Frontal cortex (tissue), 4 donors: ENCODE measurements around the gene TMED5. TPM values are rescaled to one million over a fixed set of nuclear protein-coding genes. Genes with fewer than 3 reads are reported as not detected.

Experiments
- DNase-seq, 2 donors: peaks; one replicate each; pipeline ENCODE4 v3.0.0; 2012; ENCODE audit warnings: low spot score in 2 of 2
- FAIRE-seq: peaks from 2 replicates; lab custom pipeline; 2012; peaks lifted over from hg19 to GRCh38; lab: Jason Lieb, UNC
- small RNA-seq: library from RNA; depleted of rRNA; stranded (forward); fragments of <200 nt; gene quantifications from one replicate; pipeline ENCODE3, GENCODE V24; 2014
- total RNA-seq: library from RNA; depleted of rRNA; stranded (reverse); fragments of >200 nt; gene quantifications from one replicate; pipeline ENCODE4 v1.2.3, GENCODE V29; 2014
- donor health status: control.
- donor health status: control.
- donor health status: control.

Gene TMED5
- total RNA-seq, 1 donor from 2014 or later: 32.2 TPM

GRCh38 chr1:93129507-93130099, 50.6 kb downstream of the TMED5 start:
- DNase-seq: no peak
- no peak for FAIRE-seq

GRCh38 chr1:93124556-93125355, 55.5 kb downstream of the TMED5 start:
- DNase-seq (no peak), FAIRE-seq (no peak)

GRCh38 chr1:93123201-93123783, 56.9 kb downstream of the TMED5 start:
- no peak for DNase-seq
- no peak for FAIRE-seq

GRCh38 chr1:93120614-93121013, 59.6 kb downstream of the TMED5 start:
- FAIRE-seq: no peak
- DNase-seq: no peak

GRCh38 chr1:93114391-93114790, 65.8 kb downstream of the TMED5 start:
- no peak for FAIRE-seq
- DNase-seq: no peak

GRCh38 chr1:93113127-93113526, 67.1 kb downstream of the TMED5 start:
- FAIRE-seq: no peak

GRCh38 chr1:93111561-93111960, 68.7 kb downstream of the TMED5 start:
- FAIRE-seq: no peak
- no peak for DNase-seq

More at GRCh38 chr1:93113127-93113526, 67.1 kb downstream of the TMED5 start:
- no peak for DNase-seq

GRCh38 chr1:93111065-93111464, 69.1 kb downstream of the TMED5 start:
- FAIRE-seq (no peak), DNase-seq (no peak)

- DNase-seq: no peak
- no peak for FAIRE-seq
These were observed 70.6 kb downstream of the TMED5 start for GRCh38 chr1:93109578-93109977.

- no peak for FAIRE-seq
- no peak for DNase-seq
These were observed 71.9 kb downstream of the TMED5 start for GRCh38 chr1:93108335-93108734.

- no peak for FAIRE-seq
- no peak for DNase-seq
These were observed 72.8 kb downstream of the TMED5 start for GRCh38 chr1:93107395-93107794.

GRCh38 chr1:93106226-93106625, 74.0 kb downstream of the TMED5 start:
- FAIRE-seq (no peak), DNase-seq (no peak)

GRCh38 chr1:93102142-93102541, 78.1 kb downstream of the TMED5 start:
- FAIRE-seq: no peak

More at GRCh38 chr1:93102142-93102541, 78.1 kb downstream of the TMED5 start:
- no peak for DNase-seq

Small RNAs within 50 kb of the gene (small RNA-seq; reads per million reads assigned to genes)
- not detected for gene AC126124.1

Other genes starting within 250 kb of the TMED5 start
- 24.5 TPM for gene DIPK1A, start 219.0 kb downstream of the TMED5 start, total RNA-seq
- 64.4 TPM for gene MTF2, start 101.1 kb downstream of the TMED5 start, total RNA-seq
- gene CCDC18, start 311 bp upstream of the TMED5 start, total RNA-seq: 12.2 TPM
- gene DR1, start 165.5 kb upstream of the TMED5 start, total RNA-seq: 22.4 TPM